HepG2 (cell line): Measurements from ENCODE around the gene SLC4A5.

Source experiments
- CEBPZ ChIP-seq: IDR thresholded peaks from 2 replicates; pipeline ENCODE4 v1.6.1; 2012; ENCODE audit warnings: low read length, improper control_type of control experiment
- CTCF ChIP-seq: sonication (generic); formaldehyde crosslinking; IDR thresholded peaks from 2 replicates; pipeline ENCODE4 v1.5.0; 2020; ENCODE audit warnings: mild to moderate bottlenecking, missing genetic modification reagents, moderate library complexity
- EZH2 ChIP-seq: conservative IDR thresholded peaks from 2 replicates; pipeline ENCODE4 v1.6.1; 2012; ENCODE audit warnings: mild to moderate bottlenecking, low read depth, low read length, moderate library complexity
- KAT8 ChIP-seq: IDR thresholded peaks from 2 replicates; pipeline ENCODE4 v1.6.1; 2016; ENCODE audit warnings: missing genetic modification reagents, missing compliant biosample characterization
- RAD21 ChIP-seq: fragments of 450-650 bp; formaldehyde crosslinking; IDR thresholded peaks from 2 replicates; pipeline ENCODE4 v1.5.0; 2020; ENCODE audit warnings: mild to moderate bottlenecking
- RXRA ChIP-seq: sonication (generic); formaldehyde crosslinking; IDR thresholded peaks from 2 replicates; pipeline ENCODE4 v1.5.1; 2020; ENCODE audit warnings: missing genetic modification reagents
- ZNF10 ChIP-seq: sonication (generic); formaldehyde crosslinking; IDR thresholded peaks from 2 replicates; pipeline ENCODE4 v1.4.0; 2020; ENCODE audit warnings: mild to moderate bottlenecking, low read depth, missing genetic modification reagents, borderline replicate concordance
- ZNF335 ChIP-seq: sonication (generic); formaldehyde crosslinking; IDR thresholded peaks from 2 replicates; pipeline ENCODE4 v1.4.0; 2020; ENCODE audit warnings: missing genetic modification reagents

- TF ChIP-seq ZNF10: no peak
- no peak for TF ChIP-seq RXRA (CRISPR knock-in tag)
- TF ChIP-seq KAT8 (CRISPR knock-in tag): no peak
- no peak for TF ChIP-seq EZH2
- no peak for TF ChIP-seq CTCF (CRISPR knock-in tag)
- TF ChIP-seq RAD21 (CRISPR knock-in tag): no peak
- TF ChIP-seq CEBPZ: no peak
- no peak for TF ChIP-seq ZNF335
Observed at GRCh38 chr2:74242354-74243071, 100.7 kb downstream of the SLC4A5 start.
